Left renal pelvis (tissue), 4 donors: Measurements from ENCODE around the gene ACACA. TPM values are rescaled to one million over a fixed set of nuclear protein-coding genes. Genes with fewer than 3 reads are reported as not detected.

Experiments
- DNase-seq, 4 donors: peaks; one replicate each; pipeline ENCODE4 v3.0.0-alpha.2; 2013; ENCODE audit warnings: low read depth in 4 of 4, low spot score in 3 of 4
- polyA plus RNA-seq, 4 donors: library from polyadenylated mRNA; unstranded; fragments of 120-200 nt; gene quantifications; one replicate each; pipeline ENCODE4 v1.2.1, GENCODE V29; 2013; ENCODE audit not compliant: insufficient read length in 4 of 4

Gene ACACA
- polyA plus RNA-seq, 4 donors: 37.4 to 46.2 (median 42.6) TPM

DNA sequence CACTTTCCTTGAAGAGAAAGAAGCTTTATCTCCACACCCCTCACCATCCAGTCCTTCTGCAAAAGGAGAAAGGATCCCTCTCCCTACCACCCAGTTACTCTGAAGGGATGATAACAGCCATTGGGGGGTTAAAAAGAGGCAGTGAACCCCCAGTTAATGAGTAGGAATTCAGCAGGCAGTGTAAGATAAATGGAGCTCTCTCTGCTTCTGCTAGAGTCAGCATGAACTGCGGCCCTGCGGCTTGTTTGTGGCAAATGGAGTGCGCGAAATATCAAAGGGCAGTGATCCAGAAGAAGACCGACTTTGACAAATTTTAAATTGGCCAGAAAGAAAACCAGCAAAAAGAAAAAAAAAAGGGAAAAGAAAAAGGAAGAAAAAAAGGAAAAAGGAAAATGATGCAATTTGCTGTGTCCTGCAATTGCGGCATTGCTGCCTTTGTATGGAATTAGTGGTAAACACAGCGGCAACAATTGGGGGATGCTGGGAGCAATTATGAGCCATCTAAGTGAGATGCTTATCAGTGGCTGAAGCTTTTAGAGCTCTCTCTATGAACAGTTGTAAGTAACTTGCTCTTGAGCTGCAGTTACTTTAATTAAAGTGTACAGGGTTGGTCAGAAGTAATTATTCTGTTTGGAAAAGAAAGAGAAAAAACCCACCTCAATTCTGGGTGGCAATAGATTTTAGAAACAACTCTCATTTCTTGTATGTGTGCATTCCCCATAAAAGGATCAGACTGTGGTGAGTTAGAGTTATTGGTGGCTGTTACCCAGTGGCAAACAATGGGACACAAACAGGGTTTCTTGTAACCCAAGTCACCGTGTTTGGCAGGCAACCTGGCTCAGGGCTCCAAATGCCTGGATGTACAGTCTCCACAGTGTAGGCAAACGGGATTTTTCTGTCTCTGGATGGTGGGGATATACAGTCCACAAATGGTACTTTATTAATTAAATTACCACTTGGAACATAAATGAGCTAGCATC lies 296.6 kb downstream of the ACACA start:
- DNase-seq: no peak

- DNase-seq: no peak
Observed at GRCh38 chr17:37109106-37109505, 297.5 kb downstream of the ACACA start.

DNA sequence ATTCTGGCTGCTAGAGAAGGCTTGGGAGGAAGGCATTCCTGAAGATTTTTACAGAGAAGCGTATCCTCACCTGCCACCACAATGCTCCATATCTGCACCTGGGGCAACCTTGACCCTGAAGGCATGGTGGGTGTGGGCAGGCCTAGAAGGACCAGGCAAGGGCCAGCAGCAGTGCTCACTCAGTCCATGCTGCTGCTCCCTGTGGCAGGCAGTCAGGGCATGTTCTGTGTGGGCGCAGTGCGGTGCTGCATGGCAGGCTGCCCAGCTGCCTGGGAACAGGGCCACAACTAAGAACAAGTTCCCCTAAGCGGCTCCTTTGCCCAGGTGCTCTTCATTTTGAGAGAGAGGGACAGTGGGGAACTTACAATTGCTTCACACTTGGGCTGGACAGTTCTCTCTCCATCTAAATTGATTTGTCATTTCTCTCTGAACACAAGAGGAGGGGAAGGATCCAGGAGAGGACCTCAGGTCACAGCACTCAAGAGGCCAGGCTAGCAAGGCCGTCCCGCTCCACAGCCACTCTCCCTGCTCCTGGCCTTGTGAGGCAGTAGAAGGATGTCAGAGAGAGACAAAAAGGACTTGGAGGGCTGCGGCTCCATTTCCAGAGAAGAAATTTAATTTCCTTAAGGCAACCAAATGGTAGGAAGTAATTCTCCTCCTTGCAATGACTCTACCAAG lies 299.1 kb downstream of the ACACA start:
- DNase-seq: no peak

GRCh38 chr17:37106049-37106448 lies 300.6 kb downstream of the ACACA start:
- DNase-seq: no peak

- DNase-seq: no peak
Observed at GRCh38 chr17:37103231-37103630, 303.4 kb downstream of the ACACA start.

- DNase-seq: no peak
Observed at GRCh38 chr17:37101306-37101705, 305.3 kb downstream of the ACACA start.

DNA sequence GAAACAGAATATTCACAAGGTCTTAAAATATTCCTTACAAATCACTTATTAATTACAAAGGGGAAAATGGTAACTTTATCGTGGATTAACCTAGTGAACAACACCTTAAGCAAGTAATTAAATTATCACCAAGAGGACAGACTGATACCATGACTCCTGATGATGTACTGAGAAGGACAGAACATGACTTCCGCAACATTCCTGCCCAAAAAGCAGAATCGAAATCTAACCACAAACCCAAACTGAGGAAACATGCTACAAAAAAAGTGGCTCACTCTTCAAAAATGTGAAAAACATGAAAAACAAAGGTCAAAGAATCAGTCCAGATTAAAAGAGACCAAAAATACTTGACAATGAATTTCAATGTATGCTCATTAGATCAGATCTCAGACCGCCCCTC lies 306.4 kb downstream of the ACACA start:
- no peak for DNase-seq

GRCh38 chr17:37098910-37099664 lies 307.5 kb downstream of the ACACA start:
- DNase-seq: no peak

DNA sequence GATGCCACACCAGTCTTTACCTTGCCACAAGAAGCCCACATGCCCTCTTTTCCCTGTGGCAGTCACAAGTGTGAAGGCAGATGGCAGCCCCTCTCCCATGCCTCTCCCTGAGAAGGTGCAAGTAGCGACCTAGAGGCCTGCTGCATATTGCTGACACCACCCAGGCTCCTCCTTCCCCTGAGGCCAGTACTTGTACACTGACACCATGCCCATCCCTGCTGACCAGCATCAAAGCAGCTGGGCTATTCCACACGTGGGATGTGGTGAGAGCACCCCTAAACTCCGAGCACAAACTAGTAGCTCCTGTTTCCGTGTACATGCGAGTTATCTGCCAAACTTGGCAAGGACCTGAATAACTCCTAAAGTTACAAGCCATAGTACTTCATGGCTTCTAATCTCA lies 308.5 kb downstream of the ACACA start:
- no peak for DNase-seq

DNA sequence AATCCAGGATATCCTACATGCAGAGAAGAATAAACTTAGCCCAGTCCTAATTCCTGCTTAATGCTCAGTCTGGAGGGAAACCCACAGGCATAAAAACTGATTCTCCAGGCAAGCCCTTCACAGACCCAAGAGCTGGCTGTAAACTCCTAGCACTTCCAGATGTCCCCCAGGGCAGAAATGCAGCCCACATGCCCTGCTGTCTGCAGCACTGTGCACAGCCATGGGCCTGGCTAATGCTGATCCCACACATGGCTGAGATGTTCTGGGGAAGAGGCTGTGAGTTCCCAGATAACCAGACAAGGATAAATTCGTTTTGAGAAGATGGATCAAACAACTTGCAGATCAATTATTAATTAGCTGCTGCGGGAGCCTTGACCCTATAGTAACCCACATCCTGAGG lies 309.5 kb downstream of the ACACA start:
- no peak for DNase-seq

- no peak for DNase-seq
Observed at GRCh38 chr17:37096071-37096470, 310.6 kb downstream of the ACACA start.

DNA sequence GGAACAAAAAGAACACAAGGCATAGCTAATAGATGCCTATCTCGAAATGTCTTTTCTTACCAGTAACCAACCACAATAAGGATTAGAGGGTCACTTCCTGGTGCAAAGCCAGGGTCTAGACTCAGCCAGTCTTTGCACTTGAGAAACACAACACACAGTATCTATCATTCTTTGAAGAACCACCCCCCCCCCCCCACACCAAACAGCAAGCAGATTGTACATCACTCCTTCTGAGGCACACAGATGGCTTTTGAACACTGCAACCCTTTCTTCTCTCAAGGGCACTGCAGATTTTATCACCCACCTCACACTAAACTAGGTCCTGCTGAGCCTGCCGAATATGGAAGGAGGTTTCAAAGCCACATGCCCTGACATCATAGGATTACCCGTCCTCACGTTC lies 312.2 kb downstream of the ACACA start:
- no peak for DNase-seq

DNA sequence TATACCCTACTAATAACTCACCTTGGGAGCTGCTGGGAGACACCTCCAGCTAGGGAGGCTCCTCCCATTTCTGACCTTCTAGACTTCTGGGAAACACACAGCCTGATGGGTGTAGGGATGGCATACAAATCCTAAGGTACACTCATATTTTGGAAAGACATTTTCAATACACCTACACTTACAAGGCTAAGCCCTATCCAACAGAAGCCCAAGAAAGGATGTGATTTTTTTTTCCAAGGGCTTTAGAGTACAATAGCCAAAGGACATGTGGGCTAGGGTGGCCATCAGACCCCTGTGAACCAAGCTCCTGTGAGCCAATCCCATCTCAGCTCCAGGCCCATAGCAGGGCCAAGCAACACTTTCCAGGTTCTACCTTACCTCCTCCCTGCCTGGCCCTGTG lies 313.9 kb downstream of the ACACA start:
- no peak for DNase-seq

- DNase-seq: no peak
Observed at GRCh38 chr17:37092071-37092470, 314.6 kb downstream of the ACACA start.

DNA sequence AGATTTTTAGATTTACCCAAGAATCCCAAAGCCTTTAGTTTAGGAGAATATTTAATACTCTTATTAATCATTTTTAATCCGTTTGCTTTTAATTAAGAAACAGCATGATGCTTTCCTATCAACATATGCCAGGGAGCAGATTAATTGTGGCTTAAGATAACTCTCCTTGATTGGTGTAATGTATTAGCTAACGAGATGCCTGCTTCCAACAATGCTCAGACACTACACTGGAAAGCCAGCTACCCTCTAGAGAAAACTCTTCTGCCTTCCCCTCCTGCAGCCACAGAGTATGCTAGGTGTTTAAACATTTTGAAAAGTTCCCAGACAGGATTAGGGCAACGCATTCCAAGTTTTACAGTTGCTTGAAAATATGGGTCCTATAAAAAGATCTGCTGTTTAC lies 315.7 kb downstream of the ACACA start:
- DNase-seq: no peak

DNA sequence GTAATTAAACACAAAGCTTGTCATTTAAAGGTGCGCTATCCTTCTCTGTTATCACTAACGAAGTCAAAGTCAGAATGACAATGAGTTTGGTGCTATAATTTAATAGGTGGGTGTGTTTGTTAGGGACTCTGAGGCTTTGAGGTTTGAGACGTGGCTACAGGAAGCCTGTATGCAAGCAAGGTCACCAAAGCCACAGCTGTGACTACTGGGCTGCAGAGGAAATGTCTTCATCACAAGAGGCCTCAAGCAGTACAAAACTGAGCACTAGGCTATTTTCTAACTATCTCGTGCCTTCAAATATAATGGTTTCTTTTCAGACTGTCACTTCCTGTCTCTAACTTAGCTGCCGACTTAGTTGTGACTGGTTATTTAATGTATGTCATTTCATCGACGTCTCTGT lies 316.7 kb downstream of the ACACA start:
- DNase-seq: no peak

- no peak for DNase-seq
Observed at GRCh38 chr17:37088913-37089312, 317.7 kb downstream of the ACACA start.

GRCh38 chr17:37088459-37088858 lies 318.2 kb downstream of the ACACA start:
- peak in 1 of 4 donors; percentile 57 for DNase-seq

DNA sequence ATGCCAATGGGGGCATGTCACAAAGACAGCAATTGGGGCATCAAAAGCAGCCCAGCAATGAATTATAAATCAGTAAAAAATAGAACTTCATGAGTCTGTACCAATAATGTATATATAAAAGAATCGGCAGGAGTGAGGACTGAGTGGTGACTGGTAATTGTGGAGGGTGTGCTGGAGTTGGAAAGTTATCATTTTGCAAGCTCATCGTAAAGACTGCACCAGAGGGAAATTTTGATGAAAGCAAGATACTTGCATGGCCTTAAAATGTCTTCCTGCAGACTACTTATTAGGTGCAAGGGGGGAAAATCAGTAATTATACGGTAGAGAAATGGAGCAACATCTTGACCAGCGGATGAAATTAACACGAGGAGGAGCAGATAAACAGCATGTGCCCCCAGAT lies 319.0 kb downstream of the ACACA start:
- DNase-seq: no peak

DNA sequence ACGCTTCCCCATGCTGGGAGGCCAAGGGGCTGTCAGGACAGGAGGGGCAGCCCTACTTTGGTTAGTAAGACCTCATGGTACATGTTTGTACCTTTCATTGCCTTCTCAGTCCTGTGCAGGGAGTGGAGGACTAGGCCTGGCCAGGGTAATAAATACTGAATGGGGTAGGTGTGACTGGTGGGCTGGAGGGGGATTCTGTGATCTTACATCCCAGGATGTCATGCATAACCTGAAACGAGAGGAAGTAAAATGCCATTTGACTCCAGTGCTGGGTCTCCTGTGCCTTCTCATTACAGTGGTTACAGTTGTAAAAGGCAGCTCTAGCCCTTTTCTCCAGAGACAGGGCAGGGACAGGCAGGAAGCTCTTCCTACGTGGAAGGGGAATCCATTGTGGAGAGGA lies 319.7 kb downstream of the ACACA start:
- no peak for DNase-seq

DNA sequence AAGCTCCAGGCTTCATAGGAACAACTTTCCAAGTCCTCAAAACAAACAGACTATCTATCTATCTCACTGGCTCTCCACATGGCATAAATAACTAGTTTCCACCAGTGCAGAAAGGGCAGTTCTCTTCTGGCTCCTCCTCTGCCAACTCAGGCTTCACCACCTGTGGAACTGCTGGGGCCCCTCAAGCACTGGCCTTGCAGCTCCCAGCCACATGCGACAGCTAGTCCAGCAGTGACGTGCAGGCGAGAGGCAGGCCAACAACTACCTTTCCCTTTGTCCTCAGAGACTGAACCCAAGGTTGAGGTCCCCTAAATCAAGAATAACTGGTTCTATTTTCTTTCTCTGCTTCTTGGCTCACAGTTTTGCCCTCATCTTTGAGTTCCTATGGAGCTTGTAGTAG lies 320.3 kb downstream of the ACACA start:
- DNase-seq: no peak
